Transverse colon (tissue), 4 donors: ENCODE results near the gene TPSD1.

Experiments
- CTCF ChIP-seq, 5 experiments: fragments of 200-600 bp in 3 of 5; fragments of 450-650 bp in 2 of 5; sonication (generic) in 3 of 5; IDR thresholded peaks; 1 replicate in 2 of 5; 2 replicates in 3 of 5; pipeline ENCODE4 v1.5.1; 2016 to 2017; ENCODE audit warnings: antibody characterized with exemption in 5 of 5, inconsistent platforms in 3 of 5, mild to moderate bottlenecking in 2 of 5, moderate library complexity in 1 of 5
- POLR2A ChIP-seq: fragments of 450-650 bp; IDR thresholded peaks from one replicate; pipeline ENCODE4 v1.6.1; 2016; ENCODE audit warnings: antibody characterized with exemption, mild to moderate bottlenecking, moderate library complexity
- POLR2AphosphoS5 ChIP-seq, 3 donors: sonication (generic); formaldehyde crosslinking; IDR thresholded peaks; one replicate each; pipeline ENCODE4 v1.6.1; 2016; ENCODE audit warnings: antibody characterized with exemption in 3 of 3

DNA sequence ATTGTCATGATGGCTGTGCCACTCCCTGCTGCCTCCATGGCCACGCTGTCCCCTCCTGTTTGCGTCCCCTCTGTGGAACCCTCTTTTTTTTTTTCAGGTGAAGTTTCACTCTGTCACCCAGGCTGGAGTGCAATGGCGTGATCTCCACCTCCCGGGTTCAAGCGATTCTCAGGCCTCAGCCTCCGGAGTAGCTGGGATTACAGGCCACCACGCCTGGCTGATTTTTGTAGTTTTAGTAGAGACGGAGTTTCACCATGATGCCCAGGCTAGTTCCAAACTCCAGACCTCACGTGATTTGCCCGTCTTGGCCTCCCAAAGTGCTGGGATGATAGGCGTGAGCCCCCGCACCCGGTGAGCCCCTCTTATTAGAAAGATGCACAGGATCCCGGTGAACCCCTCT lies 42.5 kb downstream of the TPSD1 start:
- TF ChIP-seq POLR2AphosphoS5 (IDR thresholded peaks at IDR 0.05), result no peak
- no peak for TF ChIP-seq CTCF (IDR thresholded peaks at IDR 0.05)
- TF ChIP-seq POLR2A, result no peak
